ENCODE data around the gene LTA.
A peak's percentile ranks its signal among the peaks of the same experiment; 100 is the strongest.
"Not testable (repeated sequence)": the region's sequence is repeated elsewhere in the genome, so short reads cannot be mapped to it uniquely, and the experiment has no call there.

LTA gene

GRCh38 chr6:31590691-31591090 is 18.6 kb downstream of the LTA start:
- not testable (repeated sequence) for DNase-seq

GRCh38 chr6:31592396-31592771 is 20.3 kb downstream of the LTA start:
- no peak for DNase-seq

GRCh38 chr6:31597006-31597405 is 24.9 kb downstream of the LTA start:
- peak; percentile 69 for DNase-seq

GRCh38 chr6:31607317-31607716 is 35.2 kb downstream of the LTA start:
- no peak for DNase-seq

GRCh38 chr6:31609519-31610406 is 37.7 kb downstream of the LTA start:
- DNase-seq, result no peak

- no peak for DNase-seq
These were observed 38.9 kb downstream of the LTA start for GRCh38 chr6:31610968-31611367.

GRCh38 chr6:31614075-31614619 is 42.1 kb downstream of the LTA start:
- DNase-seq, result no peak

- DNase-seq, result peak; percentile 79
These were observed 42.8 kb downstream of the LTA start, which contains the start of gene AIF1 for GRCh38 chr6:31614684-31615578. TSS of gene AIF1 (plus strand) at chr6:31615234. CDS start at chr6:31615330, 96 bp downstream.

- peak; percentile 96 for DNase-seq
These were observed 43.7 kb downstream of the LTA start for GRCh38 chr6:31615748-31616147.

- no peak for DNase-seq
These were observed 44.9 kb downstream of the LTA start for GRCh38 chr6:31617010-31617409.

- DNase-seq, result peak; percentile 99
These were observed 47.9 kb downstream of the LTA start for GRCh38 chr6:31619805-31620585.

- DNase-seq, result peak; percentile 84
These were observed 48.7 kb downstream of the LTA start, which contains the start of gene PRRC2A for GRCh38 chr6:31620586-31621319. TSS of gene PRRC2A (plus strand) at chr6:31620715. CDS start at chr6:31622790, 2,075 bp downstream.

GRCh38 chr6:31621320-31621939 is 49.3 kb downstream of the LTA start:
- DNase-seq, result no peak

- no peak for DNase-seq
These were observed 49.9 kb downstream of the LTA start for GRCh38 chr6:31621991-31622390.

GRCh38 chr6:31622684-31623091 is 50.6 kb downstream of the LTA start:
- no peak for DNase-seq
